HepG2 (cell line): Measurements from ENCODE around the gene ZFP69. TPM values are rescaled to one million over a fixed set of nuclear protein-coding genes. Genes with fewer than 3 reads are reported as not detected.

Source experiments
- AGO1 ChIP-seq: fragments of 200-400 bp; formaldehyde crosslinking; IDR thresholded peaks from 2 replicates; pipeline ENCODE4 v1.6.1; 2017; ENCODE audit warnings: mild to moderate bottlenecking, low read depth, low read length, moderate library complexity; ENCODE audit not compliant: poor library complexity, severe bottlenecking
- ELF1 ChIP-seq: sonication (generic); formaldehyde crosslinking; IDR thresholded peaks from 2 replicates; pipeline ENCODE4 v1.4.0; 2020; ENCODE audit warnings: missing genetic modification reagents
- HNRNPUL1 ChIP-seq: fragments of 200-400 bp; formaldehyde crosslinking; IDR thresholded peaks from 2 replicates; pipeline ENCODE4 v1.6.1; 2017; ENCODE audit warnings: low read depth, mild to moderate bottlenecking, low read length, moderate library complexity
- MEIS1 ChIP-seq: sonication (generic); formaldehyde crosslinking; IDR thresholded peaks from 2 replicates; pipeline ENCODE4 v1.9.0; 2021; ENCODE audit warnings: mild to moderate bottlenecking, missing genetic modification reagents, moderate library complexity, borderline replicate concordance
- MIXL1 ChIP-seq: IDR thresholded peaks from 2 replicates; pipeline ENCODE4 v1.6.1; 2016
- MTF2 ChIP-seq: sonication (generic); formaldehyde crosslinking; IDR thresholded peaks from 2 replicates; pipeline ENCODE4 v1.5.0; 2020; ENCODE audit warnings: missing genetic modification reagents, borderline replicate concordance
- SPEN ChIP-seq: sonication (generic); formaldehyde crosslinking; IDR thresholded peaks from 2 replicates; pipeline ENCODE4 v1.5.1; 2020; ENCODE audit warnings: low read depth, mild to moderate bottlenecking, missing genetic modification reagents
- TSC22D2 ChIP-seq: sonication (generic); formaldehyde crosslinking; IDR thresholded peaks from 2 replicates; pipeline ENCODE4 v1.5.1; 2020; ENCODE audit warnings: missing genetic modification reagents, mild to moderate bottlenecking, borderline replicate concordance
- ZNF790 ChIP-seq: sonication (generic); formaldehyde crosslinking; IDR thresholded peaks from 2 replicates; pipeline ENCODE4 v1.8.0; 2022; ENCODE audit warnings: missing genetic modification reagents, mild to moderate bottlenecking, borderline replicate concordance
- polyA plus RNA-seq, 8 experiments: library from polyadenylated mRNA; depleted of rRNA in 3 of 8; stranded (reverse) in 7 of 8; unstranded in 1 of 8; fragments of >200 nt; fragmentation: Illumina TruSeq in 4 of 8; extraction: Trizol in 4 of 8; gene quantifications; 2 replicates each; pipeline versions ENCODE4 v1.2.1 to v1.2.3, GENCODE V29; 2011 to 2016; ENCODE audit warnings: low read depth in 4 of 8, missing spikeins in 1 of 8, mixed read lengths in 1 of 8; ENCODE audit not compliant: insufficient read depth in 1 of 8
- total RNA-seq, 5 experiments: library from RNA; depleted of rRNA; stranded (reverse); fragments of >200 nt; fragmentation: Illumina TruSeq; extraction: Trizol; gene quantifications; 2 replicates each; pipeline ENCODE4 v1.2.3, GENCODE V29; 2016; ENCODE audit warnings: low read depth in 1 of 5
- TF ChIP-seq, protein P1 (sequence below): sonication (generic); formaldehyde crosslinking; IDR thresholded peaks from 2 replicates; pipeline ENCODE4 v1.4.0; 2020; ENCODE audit warnings: low read depth, mild to moderate bottlenecking, missing genetic modification reagents
- TF ChIP-seq, protein P2 (sequence below): sonication (generic); formaldehyde crosslinking; IDR thresholded peaks from 2 replicates; pipeline ENCODE4; 2020; ENCODE audit warnings: missing genetic modification reagents, mild to moderate bottlenecking, borderline replicate concordance
- TF ChIP-seq, protein P3 (sequence below): IDR thresholded peaks from 2 replicates; pipeline ENCODE4 v1.6.1; 2016; ENCODE audit warnings: low read depth, control low read depth
- TF ChIP-seq, protein P4 (sequence below): sonication (generic); formaldehyde crosslinking; IDR thresholded peaks from 2 replicates; pipeline ENCODE4 v1.5.1; 2020; ENCODE audit warnings: mild to moderate bottlenecking, moderate library complexity, missing genetic modification reagents
- TF ChIP-seq, protein P5 (sequence below): sonication (generic); formaldehyde crosslinking; IDR thresholded peaks from 2 replicates; pipeline ENCODE4 v1.4.0; 2020; ENCODE audit warnings: mild to moderate bottlenecking, missing genetic modification reagents
- TF ChIP-seq, protein P6 (sequence below): sonication (generic); formaldehyde crosslinking; IDR thresholded peaks from 2 replicates; pipeline ENCODE4 v1.8.1; 2023; ENCODE audit warnings: missing genetic modification reagents, inconsistent platforms, borderline replicate concordance
- TF ChIP-seq, protein P7 (sequence below): sonication (generic); formaldehyde crosslinking; IDR thresholded peaks from 2 replicates; pipeline ENCODE4 v1.4.0; 2020; ENCODE audit warnings: mild to moderate bottlenecking, missing genetic modification reagents

ZFP69 gene
- total and polyA plus RNA-seq, 2 of the 13 experiments (the other 11 are each of a cell fraction or from before 2014, with no cell fraction given): 2.6 to 5.6 TPM

DNA sequence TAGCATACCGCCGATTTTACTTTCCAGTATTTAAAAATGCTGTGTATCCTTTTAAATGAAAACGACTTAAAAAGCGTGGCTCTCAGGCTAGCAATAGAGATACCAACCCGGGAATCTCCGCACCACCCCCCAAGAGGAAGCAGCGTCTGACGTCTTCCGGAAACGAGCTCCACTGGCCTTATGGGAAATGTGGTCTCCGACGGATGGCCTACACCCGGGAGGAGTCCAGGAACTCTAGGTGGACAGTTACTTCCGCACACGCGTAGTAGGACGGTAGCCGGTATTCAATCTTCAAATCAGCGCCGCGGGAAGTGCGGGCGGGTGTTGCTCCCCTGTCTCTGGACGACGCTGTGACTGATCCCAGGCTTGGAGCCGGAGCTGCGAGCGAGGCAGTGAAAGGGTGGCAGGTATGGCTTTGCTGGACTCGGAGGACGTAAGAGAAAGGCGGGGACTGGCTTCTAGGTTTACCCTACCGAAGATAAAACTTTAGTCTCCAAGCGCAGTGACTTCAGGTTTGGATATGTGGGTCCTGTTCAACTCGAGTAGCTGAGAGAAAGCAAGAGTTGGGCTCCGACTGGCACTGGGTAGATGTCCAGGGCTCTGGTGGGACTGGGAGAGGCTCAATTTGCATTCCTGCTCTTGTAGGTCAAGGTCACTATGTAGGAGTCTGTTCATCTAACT lies 54.4 kb downstream of the ZFP69 start, which contains the start of gene ZNF684 (continued):
- TF ChIP-seq TSC22D2 (CRISPR knock-in tag) (peak; percentile 63; the same call in 1 of the 2 replicates), ELF1 (CRISPR knock-in tag) (peak; percentile 97), HNRNPUL1 (no peak), ZNF790 (no peak), AGO1 (no peak), MTF2 (CRISPR knock-in tag) (no peak; the same call in 1 of the 2 replicates), SPEN (CRISPR knock-in tag) (peak; percentile 81; the same call in 1 of the 2 replicates), MIXL1 (CRISPR knock-in tag) (0 out of 2 replicates have a peak, but pooled peaks have one; percentile 25), MEIS1 (CRISPR knock-in tag) (no peak)
- TF ChIP-seq, protein P1, sequence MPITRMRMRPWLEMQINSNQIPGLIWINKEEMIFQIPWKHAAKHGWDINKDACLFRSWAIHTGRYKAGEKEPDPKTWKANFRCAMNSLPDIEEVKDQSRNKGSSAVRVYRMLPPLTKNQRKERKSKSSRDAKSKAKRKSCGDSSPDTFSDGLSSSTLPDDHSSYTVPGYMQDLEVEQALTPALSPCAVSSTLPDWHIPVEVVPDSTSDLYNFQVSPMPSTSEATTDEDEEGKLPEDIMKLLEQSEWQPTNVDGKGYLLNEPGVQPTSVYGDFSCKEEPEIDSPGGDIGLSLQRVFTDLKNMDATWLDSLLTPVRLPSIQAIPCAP (CRISPR knock-in tag): no peak
- TF ChIP-seq, protein P2, sequence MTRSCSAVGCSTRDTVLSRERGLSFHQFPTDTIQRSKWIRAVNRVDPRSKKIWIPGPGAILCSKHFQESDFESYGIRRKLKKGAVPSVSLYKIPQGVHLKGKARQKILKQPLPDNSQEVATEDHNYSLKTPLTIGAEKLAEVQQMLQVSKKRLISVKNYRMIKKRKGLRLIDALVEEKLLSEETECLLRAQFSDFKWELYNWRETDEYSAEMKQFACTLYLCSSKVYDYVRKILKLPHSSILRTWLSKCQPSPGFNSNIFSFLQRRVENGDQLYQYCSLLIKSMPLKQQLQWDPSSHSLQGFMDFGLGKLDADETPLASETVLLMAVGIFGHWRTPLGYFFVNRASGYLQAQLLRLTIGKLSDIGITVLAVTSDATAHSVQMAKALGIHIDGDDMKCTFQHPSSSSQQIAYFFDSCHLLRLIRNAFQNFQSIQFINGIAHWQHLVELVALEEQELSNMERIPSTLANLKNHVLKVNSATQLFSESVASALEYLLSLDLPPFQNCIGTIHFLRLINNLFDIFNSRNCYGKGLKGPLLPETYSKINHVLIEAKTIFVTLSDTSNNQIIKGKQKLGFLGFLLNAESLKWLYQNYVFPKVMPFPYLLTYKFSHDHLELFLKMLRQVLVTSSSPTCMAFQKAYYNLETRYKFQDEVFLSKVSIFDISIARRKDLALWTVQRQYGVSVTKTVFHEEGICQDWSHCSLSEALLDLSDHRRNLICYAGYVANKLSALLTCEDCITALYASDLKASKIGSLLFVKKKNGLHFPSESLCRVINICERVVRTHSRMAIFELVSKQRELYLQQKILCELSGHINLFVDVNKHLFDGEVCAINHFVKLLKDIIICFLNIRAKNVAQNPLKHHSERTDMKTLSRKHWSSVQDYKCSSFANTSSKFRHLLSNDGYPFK (CRISPR knock-in tag): peak; percentile 61; the same call in 1 of the 2 replicates
- TF ChIP-seq, protein P3, sequence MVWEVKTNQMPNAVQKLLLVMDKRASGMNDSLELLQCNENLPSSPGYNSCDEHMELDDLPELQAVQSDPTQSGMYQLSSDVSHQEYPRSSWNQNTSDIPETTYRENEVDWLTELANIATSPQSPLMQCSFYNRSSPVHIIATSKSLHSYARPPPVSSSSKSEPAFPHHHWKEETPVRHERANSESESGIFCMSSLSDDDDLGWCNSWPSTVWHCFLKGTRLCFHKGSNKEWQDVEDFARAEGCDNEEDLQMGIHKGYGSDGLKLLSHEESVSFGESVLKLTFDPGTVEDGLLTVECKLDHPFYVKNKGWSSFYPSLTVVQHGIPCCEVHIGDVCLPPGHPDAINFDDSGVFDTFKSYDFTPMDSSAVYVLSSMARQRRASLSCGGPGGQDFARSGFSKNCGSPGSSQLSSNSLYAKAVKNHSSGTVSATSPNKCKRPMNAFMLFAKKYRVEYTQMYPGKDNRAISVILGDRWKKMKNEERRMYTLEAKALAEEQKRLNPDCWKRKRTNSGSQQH (CRISPR knock-in tag): peak; percentile 47; the same call in 1 of the 2 replicates
- TF ChIP-seq, protein P4, sequence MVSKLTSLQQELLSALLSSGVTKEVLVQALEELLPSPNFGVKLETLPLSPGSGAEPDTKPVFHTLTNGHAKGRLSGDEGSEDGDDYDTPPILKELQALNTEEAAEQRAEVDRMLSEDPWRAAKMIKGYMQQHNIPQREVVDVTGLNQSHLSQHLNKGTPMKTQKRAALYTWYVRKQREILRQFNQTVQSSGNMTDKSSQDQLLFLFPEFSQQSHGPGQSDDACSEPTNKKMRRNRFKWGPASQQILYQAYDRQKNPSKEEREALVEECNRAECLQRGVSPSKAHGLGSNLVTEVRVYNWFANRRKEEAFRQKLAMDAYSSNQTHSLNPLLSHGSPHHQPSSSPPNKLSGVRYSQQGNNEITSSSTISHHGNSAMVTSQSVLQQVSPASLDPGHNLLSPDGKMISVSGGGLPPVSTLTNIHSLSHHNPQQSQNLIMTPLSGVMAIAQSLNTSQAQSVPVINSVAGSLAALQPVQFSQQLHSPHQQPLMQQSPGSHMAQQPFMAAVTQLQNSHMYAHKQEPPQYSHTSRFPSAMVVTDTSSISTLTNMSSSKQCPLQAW (CRISPR knock-in tag): peak; percentile 51; the same call in 1 of the 2 replicates
- TF ChIP-seq, protein P5, sequence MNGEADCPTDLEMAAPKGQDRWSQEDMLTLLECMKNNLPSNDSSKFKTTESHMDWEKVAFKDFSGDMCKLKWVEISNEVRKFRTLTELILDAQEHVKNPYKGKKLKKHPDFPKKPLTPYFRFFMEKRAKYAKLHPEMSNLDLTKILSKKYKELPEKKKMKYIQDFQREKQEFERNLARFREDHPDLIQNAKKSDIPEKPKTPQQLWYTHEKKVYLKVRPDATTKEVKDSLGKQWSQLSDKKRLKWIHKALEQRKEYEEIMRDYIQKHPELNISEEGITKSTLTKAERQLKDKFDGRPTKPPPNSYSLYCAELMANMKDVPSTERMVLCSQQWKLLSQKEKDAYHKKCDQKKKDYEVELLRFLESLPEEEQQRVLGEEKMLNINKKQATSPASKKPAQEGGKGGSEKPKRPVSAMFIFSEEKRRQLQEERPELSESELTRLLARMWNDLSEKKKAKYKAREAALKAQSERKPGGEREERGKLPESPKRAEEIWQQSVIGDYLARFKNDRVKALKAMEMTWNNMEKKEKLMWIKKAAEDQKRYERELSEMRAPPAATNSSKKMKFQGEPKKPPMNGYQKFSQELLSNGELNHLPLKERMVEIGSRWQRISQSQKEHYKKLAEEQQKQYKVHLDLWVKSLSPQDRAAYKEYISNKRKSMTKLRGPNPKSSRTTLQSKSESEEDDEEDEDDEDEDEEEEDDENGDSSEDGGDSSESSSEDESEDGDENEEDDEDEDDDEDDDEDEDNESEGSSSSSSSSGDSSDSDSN (CRISPR knock-in tag): peak; percentile 61; the same call in 1 of the 2 replicates
- TF ChIP-seq, protein P6, sequence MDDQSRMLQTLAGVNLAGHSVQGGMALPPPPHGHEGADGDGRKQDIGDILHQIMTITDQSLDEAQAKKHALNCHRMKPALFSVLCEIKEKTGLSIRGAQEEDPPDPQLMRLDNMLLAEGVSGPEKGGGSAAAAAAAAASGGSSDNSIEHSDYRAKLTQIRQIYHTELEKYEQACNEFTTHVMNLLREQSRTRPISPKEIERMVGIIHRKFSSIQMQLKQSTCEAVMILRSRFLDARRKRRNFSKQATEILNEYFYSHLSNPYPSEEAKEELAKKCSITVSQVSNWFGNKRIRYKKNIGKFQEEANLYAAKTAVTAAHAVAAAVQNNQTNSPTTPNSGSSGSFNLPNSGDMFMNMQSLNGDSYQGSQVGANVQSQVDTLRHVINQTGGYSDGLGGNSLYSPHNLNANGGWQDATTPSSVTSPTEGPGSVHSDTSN (CRISPR knock-in tag): no peak
- TF ChIP-seq, protein P7, sequence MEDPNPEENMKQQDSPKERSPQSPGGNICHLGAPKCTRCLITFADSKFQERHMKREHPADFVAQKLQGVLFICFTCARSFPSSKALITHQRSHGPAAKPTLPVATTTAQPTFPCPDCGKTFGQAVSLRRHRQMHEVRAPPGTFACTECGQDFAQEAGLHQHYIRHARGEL (CRISPR knock-in tag): no peak
